AG10803 (cell line): Measurements from ENCODE around the gene GNAO1.

Source experiments
- DNase-seq: peaks from one replicate; pipeline ENCODE4 v3.0.0; 2010; ENCODE audit warnings: low read depth
- H3K4me3 ChIP-seq: 2 replicates; pipeline ENCODE4 v1.5.1; 2011; ENCODE audit warnings: mild to moderate bottlenecking, low read length, control low read depth
- TF ChIP-seq, protein P1 (sequence below): conservative IDR thresholded peaks from 2 replicates; pipeline ENCODE4 v1.5.1; 2011; ENCODE audit warnings: mild to moderate bottlenecking, low read length, control low read depth, inconsistent platforms

The GNAO1 gene

DNA sequence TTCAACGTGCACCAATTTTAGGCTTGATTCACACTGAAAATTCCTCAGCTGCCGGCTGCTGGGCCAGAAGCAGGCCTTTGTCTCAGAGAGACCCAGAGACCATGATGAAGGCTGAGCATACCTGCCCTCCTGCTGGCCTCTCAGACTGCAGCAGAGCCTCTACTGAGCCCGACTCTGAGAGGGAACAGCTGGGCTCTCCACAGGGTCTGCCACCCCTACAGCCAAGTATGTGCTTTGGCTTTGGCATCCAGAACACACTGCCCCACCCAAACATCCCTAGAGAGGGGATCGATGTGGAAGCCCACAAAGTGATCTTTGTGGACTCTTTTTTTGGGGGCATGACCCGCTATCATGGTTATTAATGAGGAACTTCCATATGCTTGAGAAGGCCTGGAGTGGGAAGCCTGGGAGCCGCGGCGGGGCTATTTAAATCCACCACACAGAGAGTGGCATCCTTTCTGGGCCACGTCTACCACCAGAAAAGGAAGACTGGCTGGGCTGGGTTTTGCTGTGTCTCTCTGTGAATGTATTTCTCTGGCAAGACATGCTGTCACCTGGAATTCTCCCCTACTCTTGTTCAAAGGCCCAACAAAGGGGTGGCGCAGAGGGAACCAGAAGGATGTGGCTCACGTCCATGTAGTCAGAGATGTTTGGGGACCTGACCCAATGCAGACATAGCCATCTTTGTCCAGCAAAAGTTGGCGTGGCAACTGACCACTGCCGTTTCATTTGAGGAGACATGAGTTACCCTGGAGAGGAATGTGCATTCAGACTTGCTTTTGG is 69.3 kb downstream of the GNAO1 start:
- TF ChIP-seq, protein P1, sequence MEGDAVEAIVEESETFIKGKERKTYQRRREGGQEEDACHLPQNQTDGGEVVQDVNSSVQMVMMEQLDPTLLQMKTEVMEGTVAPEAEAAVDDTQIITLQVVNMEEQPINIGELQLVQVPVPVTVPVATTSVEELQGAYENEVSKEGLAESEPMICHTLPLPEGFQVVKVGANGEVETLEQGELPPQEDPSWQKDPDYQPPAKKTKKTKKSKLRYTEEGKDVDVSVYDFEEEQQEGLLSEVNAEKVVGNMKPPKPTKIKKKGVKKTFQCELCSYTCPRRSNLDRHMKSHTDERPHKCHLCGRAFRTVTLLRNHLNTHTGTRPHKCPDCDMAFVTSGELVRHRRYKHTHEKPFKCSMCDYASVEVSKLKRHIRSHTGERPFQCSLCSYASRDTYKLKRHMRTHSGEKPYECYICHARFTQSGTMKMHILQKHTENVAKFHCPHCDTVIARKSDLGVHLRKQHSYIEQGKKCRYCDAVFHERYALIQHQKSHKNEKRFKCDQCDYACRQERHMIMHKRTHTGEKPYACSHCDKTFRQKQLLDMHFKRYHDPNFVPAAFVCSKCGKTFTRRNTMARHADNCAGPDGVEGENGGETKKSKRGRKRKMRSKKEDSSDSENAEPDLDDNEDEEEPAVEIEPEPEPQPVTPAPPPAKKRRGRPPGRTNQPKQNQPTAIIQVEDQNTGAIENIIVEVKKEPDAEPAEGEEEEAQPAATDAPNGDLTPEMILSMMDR, result no peak
- H3K4me3 ChIP-seq, result no peak overlapping the region
- no peak for DNase-seq

DNA sequence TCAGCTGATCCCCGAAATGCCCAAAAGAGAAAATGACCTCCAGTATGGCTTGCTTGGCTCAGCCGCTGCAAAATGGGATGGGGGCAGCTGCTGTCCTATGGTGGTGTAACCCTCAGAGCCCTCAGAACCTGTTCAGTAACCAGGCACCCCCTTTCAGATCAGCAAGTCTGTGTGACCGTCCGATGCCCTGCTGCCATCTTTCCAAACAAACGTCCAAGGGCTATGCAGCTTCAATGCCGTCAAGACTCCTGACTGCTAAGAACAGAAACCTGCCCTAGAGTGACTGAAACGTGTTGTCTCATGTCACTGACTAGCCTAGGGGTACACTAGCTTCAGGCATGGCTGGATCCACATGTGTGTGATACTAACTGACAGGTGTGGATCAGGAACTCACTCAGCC is 70.4 kb downstream of the GNAO1 start:
- no peak overlapping the region for H3K4me3 ChIP-seq
- TF ChIP-seq, protein P1, result no peak
- no peak for DNase-seq

DNA sequence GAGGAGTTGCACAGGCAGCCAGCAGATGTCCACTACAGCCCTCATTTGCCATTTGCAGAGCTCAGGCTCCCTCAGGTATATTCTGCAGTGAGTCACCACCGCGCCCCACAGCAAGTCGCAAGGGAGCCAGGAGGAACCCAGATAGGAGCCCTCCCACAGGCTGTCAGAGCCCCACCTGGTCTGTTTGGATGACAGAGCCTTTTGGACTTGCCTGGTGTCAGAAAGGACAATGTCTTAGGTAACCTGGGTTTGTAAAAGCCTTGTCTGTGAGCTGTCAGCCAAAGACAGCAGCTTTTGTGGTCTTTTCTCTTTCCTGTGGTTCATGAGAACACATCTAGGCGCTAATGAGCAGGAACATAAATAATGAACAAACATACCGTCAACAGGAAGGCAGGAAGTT is 70.9 kb downstream of the GNAO1 start:
- no peak overlapping the region for H3K4me3 ChIP-seq
- TF ChIP-seq, protein P1, result no peak
- DNase-seq, result no peak

DNA sequence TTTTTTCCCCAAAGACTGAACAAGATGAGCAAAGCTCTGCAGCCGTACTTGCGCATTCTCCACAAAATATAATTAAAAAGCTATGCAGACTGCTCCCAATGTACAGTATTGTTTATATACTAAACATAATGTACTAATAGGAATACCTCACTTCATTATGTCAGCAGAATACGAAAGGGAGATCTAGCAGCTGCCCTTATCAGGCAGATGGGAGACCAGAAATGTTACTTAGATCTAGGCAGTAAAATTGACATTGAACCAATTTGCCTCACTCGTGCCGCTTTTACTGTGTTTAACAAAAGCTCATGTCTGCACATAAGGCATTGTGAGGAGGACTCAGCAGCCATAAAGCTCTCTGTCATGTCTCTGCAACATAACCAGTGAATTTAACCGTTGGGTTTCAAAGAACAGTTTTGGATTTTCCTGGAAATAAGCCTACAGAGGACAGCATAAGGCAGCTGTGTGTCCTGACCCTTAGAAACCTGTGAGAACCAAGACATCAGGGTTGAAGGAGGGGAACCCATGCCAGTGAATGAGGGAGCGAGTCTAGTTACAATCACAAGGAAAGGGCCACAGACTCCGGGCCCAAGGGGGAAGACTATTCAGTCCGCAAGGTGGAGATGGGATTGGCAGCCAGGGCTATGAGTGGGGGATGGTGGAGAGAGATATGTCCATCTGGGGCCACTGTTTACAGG is 71.4 kb downstream of the GNAO1 start:
- no peak overlapping the region for H3K4me3 ChIP-seq
- TF ChIP-seq, protein P1, result no peak
- DNase-seq, result no peak

DNA sequence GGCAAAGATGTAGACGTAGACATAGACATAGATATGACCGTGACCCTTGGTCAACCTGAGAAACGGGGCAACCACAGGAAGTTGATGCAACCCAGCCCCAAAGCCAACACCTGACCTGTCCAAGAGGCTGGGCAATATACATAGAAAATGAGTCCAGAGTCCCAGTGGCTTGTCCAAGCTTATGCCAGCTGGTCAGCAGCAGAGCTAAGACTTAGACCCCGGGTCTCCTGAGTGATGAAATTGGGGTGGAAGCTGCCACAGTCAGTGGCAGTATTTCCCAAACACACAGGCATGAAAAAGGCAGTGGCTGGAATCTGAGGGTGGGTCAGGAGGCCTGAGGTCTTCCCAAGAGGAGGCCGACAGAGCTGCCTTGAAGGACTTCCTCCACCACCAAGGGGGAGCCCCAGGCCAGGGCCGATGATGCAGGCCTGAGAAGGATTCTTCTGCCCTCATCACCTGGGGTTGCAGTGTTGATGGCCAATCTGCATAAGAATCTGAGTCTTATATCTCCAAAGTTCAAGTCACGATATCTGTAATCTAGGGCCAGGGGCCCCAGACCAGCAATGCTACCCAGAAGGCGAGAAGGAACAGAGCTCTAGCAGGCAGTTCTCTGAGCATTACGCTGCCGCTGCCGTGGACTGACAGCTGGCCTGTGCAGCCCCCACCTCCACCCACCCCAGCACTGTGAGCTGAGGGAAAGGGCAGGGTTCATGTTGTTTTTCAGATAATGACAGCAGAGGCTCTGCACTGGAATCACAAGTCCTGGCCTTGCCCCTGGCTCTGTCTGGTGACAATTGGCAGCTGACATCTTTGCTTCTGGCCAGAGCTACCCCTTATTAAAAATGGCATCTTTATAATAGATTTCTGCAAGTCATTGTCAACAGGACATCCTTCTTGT is 72.7 kb downstream of the GNAO1 start:
- TF ChIP-seq, protein P1, result no peak
- H3K4me3 ChIP-seq, result no peak overlapping the region
- DNase-seq, result no peak

GRCh38 chr16:56264609-56264972 is 73.3 kb downstream of the GNAO1 start:
- no peak overlapping the region for H3K4me3 ChIP-seq
- TF ChIP-seq, protein P1, result no peak
- DNase-seq, result no peak
